HCT116 (cell line): ENCODE data around the gene TBX2.

ENCODE experiments used
- ELF1 ChIP-seq: IDR thresholded peaks from 2 replicates; pipeline ENCODE4 v1.6.1; 2012; ENCODE audit warnings: low read depth, borderline replicate concordance
- EZH2phosphoT487 ChIP-seq: fragments of 200-600 bp; IDR thresholded peaks from 2 replicates; pipeline ENCODE4 v1.6.1; 2018; ENCODE audit warnings: antibody characterized with exemption, borderline replicate concordance
- JUND ChIP-seq: IDR thresholded peaks from 2 replicates; pipeline ENCODE4 v1.6.1; 2012
- POLR2A ChIP-seq: IDR thresholded peaks from 2 replicates; pipeline ENCODE4 v1.7.0; 2011; ENCODE audit warnings: borderline replicate concordance; ENCODE audit not compliant: insufficient read depth, insufficient read length; ENCODE audit errors: extremely low read depth
- POLR2AphosphoS5 ChIP-seq: IDR thresholded peaks from 2 replicates; pipeline ENCODE4 v1.6.1; 2011; ENCODE audit warnings: mild to moderate bottlenecking, low read depth, low read length, moderate library complexity
- REST ChIP-seq: IDR thresholded peaks from 2 replicates; pipeline ENCODE4 v1.6.1; 2012; ENCODE audit warnings: low read depth
- YY1 ChIP-seq: IDR thresholded peaks from 2 replicates; pipeline ENCODE4 v1.6.1; 2011; ENCODE audit warnings: low read length, low read depth, moderate library complexity, mild to moderate bottlenecking; ENCODE audit not compliant: insufficient replicate concordance; ENCODE audit errors: extremely low read depth
- ZFX ChIP-seq: fragments of 450-650 bp; IDR thresholded peaks from 2 replicates; pipeline ENCODE4 v1.6.1; 2017
- TF ChIP-seq, protein P1 (sequence below), 3 experiments: fragments of 200-600 bp in 1 of 3; sonication (generic) in 1 of 3; IDR thresholded peaks in 2 of 3; conservative IDR thresholded peaks in 1 of 3; 2 replicates each; pipeline ENCODE4 v1.5.1; 2012 to 2017; ENCODE audit warnings: low read depth in 2 of 3, low read length in 2 of 3, antibody characterized with exemption in 1 of 3, borderline replicate concordance in 1 of 3, control low read depth in 1 of 3, mild to moderate bottlenecking in 1 of 3, mixed read lengths in 1 of 3, mixed run types in 1 of 3, moderate library complexity in 1 of 3; ENCODE audit not compliant: insufficient read depth in 1 of 3

- no peak for TF ChIP-seq POLR2A
- TF ChIP-seq, protein P1, sequence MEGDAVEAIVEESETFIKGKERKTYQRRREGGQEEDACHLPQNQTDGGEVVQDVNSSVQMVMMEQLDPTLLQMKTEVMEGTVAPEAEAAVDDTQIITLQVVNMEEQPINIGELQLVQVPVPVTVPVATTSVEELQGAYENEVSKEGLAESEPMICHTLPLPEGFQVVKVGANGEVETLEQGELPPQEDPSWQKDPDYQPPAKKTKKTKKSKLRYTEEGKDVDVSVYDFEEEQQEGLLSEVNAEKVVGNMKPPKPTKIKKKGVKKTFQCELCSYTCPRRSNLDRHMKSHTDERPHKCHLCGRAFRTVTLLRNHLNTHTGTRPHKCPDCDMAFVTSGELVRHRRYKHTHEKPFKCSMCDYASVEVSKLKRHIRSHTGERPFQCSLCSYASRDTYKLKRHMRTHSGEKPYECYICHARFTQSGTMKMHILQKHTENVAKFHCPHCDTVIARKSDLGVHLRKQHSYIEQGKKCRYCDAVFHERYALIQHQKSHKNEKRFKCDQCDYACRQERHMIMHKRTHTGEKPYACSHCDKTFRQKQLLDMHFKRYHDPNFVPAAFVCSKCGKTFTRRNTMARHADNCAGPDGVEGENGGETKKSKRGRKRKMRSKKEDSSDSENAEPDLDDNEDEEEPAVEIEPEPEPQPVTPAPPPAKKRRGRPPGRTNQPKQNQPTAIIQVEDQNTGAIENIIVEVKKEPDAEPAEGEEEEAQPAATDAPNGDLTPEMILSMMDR (IDR thresholded peaks at IDR 0.05 in 2 of 3, conservative IDR thresholded peaks at IDR 0.05 in 1 of 3; ENCODE audit: borderline replicate concordance in 1 of 3, insufficient read depth in 1 of 3, low read depth in 2 of 3, low read length in 2 of 3): no peak
- TF ChIP-seq EZH2phosphoT487: no peak
- no peak for TF ChIP-seq JUND
- TF ChIP-seq POLR2AphosphoS5: no peak
- TF ChIP-seq REST: no peak
- TF ChIP-seq YY1: no peak
- no peak for TF ChIP-seq ZFX
- TF ChIP-seq ELF1: no peak
Observed at GRCh38 chr17:61401389-61402072, 1.9 kb downstream of the TBX2 start.
